Activated naive CD4-positive, alpha-beta T cell treated with anti-CD3 and anti-CD28 coated beads, Interleukin-2, amount 10 ng/mL, durations not matched to agents 7 days and 5 days (primary cell): ENCODE results near the gene PLEKHA7.
"Not testable (repeated sequence)": the region's sequence is repeated elsewhere in the genome, so short reads cannot be mapped to it uniquely, and the experiment has no call there.

Experiments used
- CTCF ChIA-PET: fragments of 350-600 bp; sonication (Branson Sonifier 250); formaldehyde crosslinking; loops from one replicate; lab custom pipeline; 2021; ENCODE audit warnings: antibody characterized with exemption; lab: Charles Lee
- DNase-seq: peaks from one replicate; pipeline ENCODE4 v3.0.0-alpha.2; 2020
- H3K27ac Mint-ChIP-seq: one replicate; pipeline ENCODE4 v1.8.0; 2021; ENCODE audit warnings: mild to moderate bottlenecking, moderate library complexity, mixed read lengths
- H3K27me3 Mint-ChIP-seq: one replicate; pipeline ENCODE4 v1.8.0; 2021; ENCODE audit warnings: mild to moderate bottlenecking, mixed read lengths
- H3K36me3 Mint-ChIP-seq: one replicate; pipeline ENCODE4 v1.8.0; 2021; ENCODE audit warnings: mixed read lengths
- H3K4me1 Mint-ChIP-seq: one replicate; pipeline ENCODE4 v1.8.0; 2021; ENCODE audit warnings: mixed read lengths
- H3K4me3 Mint-ChIP-seq: one replicate; pipeline ENCODE4 v1.8.0; 2021; ENCODE audit warnings: mild to moderate bottlenecking, moderate library complexity, mixed read lengths
- H3K9me3 Mint-ChIP-seq: one replicate; pipeline ENCODE4 v1.8.0; 2021; ENCODE audit warnings: mixed read lengths

PLEKHA7 gene

GRCh38 chr11:17014321-17014832 lies at the start of gene PLEKHA7:
Gene PLEKHA7, minus strand, starts transcription at chr11:17014414. Its CDS starts 13 bp downstream, at chr11:17014401.
- Mint-ChIP-seq H3K4me3 (peak within 1 kb of the TSS; percentile 88), H3K4me1 (peaks cover 6% of the 10 kb centered on the region), H3K9me3 (no peaks in the 10 kb centered on the region), H3K36me3 (peaks cover 3% of the 10 kb centered on the region), H3K27ac (no peak within 1 kb of the TSS), H3K27me3 (peaks cover 32% of the 10 kb centered on the region)
- CTCF ChIA-PET: interaction anchor here (0.8 to 1.0 kb wide), 2 partner anchors 49 to 240 kb away, joined by 3 to 5 read pairs; no protein-coding TSS in a partner anchor
- DNase-seq: peak; percentile 34

- CTCF ChIA-PET: interaction anchor here (0.6 to 2.9 kb wide), 14 partner anchors 12 to 278 kb away, joined by 3 to 31 read pairs (median 6); no protein-coding TSS in a partner anchor
- H3K9me3 Mint-ChIP-seq: no peaks in the 10 kb centered on the region
- no peak overlapping the region for H3K27ac Mint-ChIP-seq
- no peak overlapping the region for H3K4me3 Mint-ChIP-seq
- H3K4me1 Mint-ChIP-seq: no peaks in the 10 kb centered on the region
- peak; percentile 70 for DNase-seq
- H3K36me3 Mint-ChIP-seq: no peaks in the 10 kb centered on the region
- peaks cover 3% of the 10 kb centered on the region for H3K27me3 Mint-ChIP-seq
These were observed 49.2 kb upstream of the PLEKHA7 start for GRCh38 chr11:17063171-17064002.

DNA sequence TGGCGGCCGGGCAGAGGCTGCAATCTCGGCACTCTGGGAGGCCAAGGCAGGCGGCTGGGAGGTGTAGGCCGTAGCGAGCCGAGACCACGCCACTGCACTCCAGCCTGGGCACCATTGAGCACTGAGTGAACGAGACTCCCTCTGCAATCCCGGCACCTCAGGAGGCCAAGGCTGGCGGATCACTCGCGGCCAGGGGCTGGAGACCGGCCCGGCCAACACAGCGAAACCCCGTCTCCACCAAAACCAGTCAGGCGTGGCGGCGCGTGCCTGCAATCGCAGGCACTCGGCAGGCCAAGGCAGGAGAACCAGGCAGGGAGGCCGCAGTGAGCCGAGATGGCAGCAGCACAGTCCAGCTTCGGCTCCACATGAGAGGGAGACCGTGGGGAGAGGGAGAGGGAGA lies 36.9 kb upstream of the PLEKHA7 start:
- H3K4me3 Mint-ChIP-seq, H3K9me3 Mint-ChIP-seq, H3K36me3 Mint-ChIP-seq, H3K4me1 Mint-ChIP-seq, H3K27ac Mint-ChIP-seq, DNase-seq, CTCF ChIA-PET, H3K27me3 Mint-ChIP-seq: not testable (repeated sequence)

DNA sequence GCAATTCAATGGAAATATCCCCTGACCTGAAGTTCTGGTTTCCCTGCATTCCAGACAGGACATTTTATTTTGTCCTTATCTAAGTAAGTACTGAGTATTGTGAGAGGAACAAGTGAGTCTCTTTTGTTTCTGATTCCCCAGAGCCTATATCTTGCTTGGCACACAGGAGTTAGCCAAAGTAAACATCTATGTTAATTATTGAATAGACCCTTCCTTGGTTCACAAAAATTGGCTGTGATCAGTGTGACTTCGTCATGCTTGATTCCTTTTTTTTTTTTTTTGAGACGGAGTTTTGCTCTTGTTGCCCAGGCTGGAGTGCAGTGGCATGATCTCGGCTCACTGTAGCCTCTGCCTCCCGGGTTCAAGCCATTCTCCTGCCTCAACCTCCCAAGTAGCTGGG lies 34.3 kb upstream of the PLEKHA7 start:
- H3K4me3 Mint-ChIP-seq, H3K4me1 Mint-ChIP-seq, H3K9me3 Mint-ChIP-seq, H3K36me3 Mint-ChIP-seq, H3K27me3 Mint-ChIP-seq, DNase-seq, CTCF ChIA-PET, H3K27ac Mint-ChIP-seq: not testable (repeated sequence)

GRCh38 chr11:17046690-17047089 lies 32.5 kb upstream of the PLEKHA7 start:
- no peak for DNase-seq
- Mint-ChIP-seq H3K9me3 (no peaks in the 10 kb centered on the region), H3K27me3 (no peaks in the 10 kb centered on the region), H3K4me1 (no peaks in the 10 kb centered on the region), H3K36me3 (no peaks in the 10 kb centered on the region), H3K4me3 (no peak overlapping the region), H3K27ac (no peak overlapping the region)
- CTCF ChIA-PET: interaction anchor here (0.6 kb wide), 1 partner anchor 1799 kb away, joined by 3 read pairs; no protein-coding TSS in a partner anchor

GRCh38 chr11:17036666-17037658 lies 22.7 kb upstream of the PLEKHA7 start:
- CTCF ChIA-PET: interaction anchor here (1.3 kb wide), 1 partner anchor 251 kb away, joined by 4 read pairs; no protein-coding TSS in a partner anchor
- Mint-ChIP-seq H3K27ac (no peak overlapping the region), H3K36me3 (no peaks in the 10 kb centered on the region), H3K27me3 (no peaks in the 10 kb centered on the region), H3K4me1 (no peaks in the 10 kb centered on the region), H3K9me3 (peaks cover 6% of the 10 kb centered on the region), H3K4me3 (no peak overlapping the region)
- DNase-seq: no peak

GRCh38 chr11:17034027-17034426 lies 19.8 kb upstream of the PLEKHA7 start:
- H3K4me3 Mint-ChIP-seq, CTCF ChIA-PET, H3K27ac Mint-ChIP-seq, H3K9me3 Mint-ChIP-seq, H3K36me3 Mint-ChIP-seq, H3K4me1 Mint-ChIP-seq, DNase-seq, H3K27me3 Mint-ChIP-seq: not testable (repeated sequence)

- Mint-ChIP-seq H3K36me3 (no peaks in the 10 kb centered on the region), H3K4me1 (no peaks in the 10 kb centered on the region), H3K27ac (no peak overlapping the region), H3K4me3 (no peak overlapping the region), H3K27me3 (no peaks in the 10 kb centered on the region), H3K9me3 (no peaks in the 10 kb centered on the region)
- CTCF ChIA-PET: no interaction called here
- no peak for DNase-seq
These were observed 12.4 kb upstream of the PLEKHA7 start for GRCh38 chr11:17026487-17027082.

DNA sequence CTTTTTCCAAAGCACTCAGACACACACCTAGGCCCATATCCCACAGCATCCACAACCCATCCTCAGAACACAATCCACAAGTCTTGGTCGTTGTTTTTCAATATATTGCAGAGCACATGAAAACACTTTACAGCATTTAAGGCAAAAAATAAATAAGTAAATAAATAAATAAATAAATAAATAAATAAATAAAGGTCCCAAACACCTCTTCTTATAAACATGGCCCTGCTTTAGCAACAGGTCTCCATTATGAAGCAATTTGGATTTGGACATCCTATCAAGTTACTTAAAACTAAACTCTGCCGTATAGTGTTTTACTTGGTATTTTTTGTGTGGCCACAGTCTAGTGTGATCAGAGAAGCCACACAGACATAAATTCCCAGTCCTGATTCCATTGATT lies 10.7 kb upstream of the PLEKHA7 start:
- no peaks in the 10 kb centered on the region for H3K36me3 Mint-ChIP-seq
- no peak for DNase-seq
- H3K27me3 Mint-ChIP-seq: no peaks in the 10 kb centered on the region
- no peaks in the 10 kb centered on the region for H3K9me3 Mint-ChIP-seq
- H3K4me1 Mint-ChIP-seq: no peaks in the 10 kb centered on the region
- H3K27ac Mint-ChIP-seq: no peak overlapping the region
- CTCF ChIA-PET: no interaction called here
- no peak overlapping the region for H3K4me3 Mint-ChIP-seq

GRCh38 chr11:17021511-17021910 lies 7.3 kb upstream of the PLEKHA7 start:
- no peak for DNase-seq
- Mint-ChIP-seq H3K4me1 (no peaks in the 10 kb centered on the region), H3K27ac (no peak overlapping the region), H3K9me3 (no peaks in the 10 kb centered on the region), H3K27me3 (peaks cover 7% of the 10 kb centered on the region), H3K4me3 (no peak overlapping the region), H3K36me3 (no peaks in the 10 kb centered on the region)
- CTCF ChIA-PET: no interaction called here

GRCh38 chr11:17020831-17021230 lies 6.6 kb upstream of the PLEKHA7 start:
- DNase-seq: no peak
- Mint-ChIP-seq H3K27me3 (peaks cover 13% of the 10 kb centered on the region), H3K9me3 (no peaks in the 10 kb centered on the region), H3K4me3 (no peak overlapping the region), H3K4me1 (no peaks in the 10 kb centered on the region), H3K36me3 (no peaks in the 10 kb centered on the region), H3K27ac (no peak overlapping the region)
- CTCF ChIA-PET: no interaction called here

- H3K36me3 Mint-ChIP-seq: peaks cover 3% of the 10 kb centered on the region
- CTCF ChIA-PET: no interaction called here
- H3K9me3 Mint-ChIP-seq: no peaks in the 10 kb centered on the region
- H3K27me3 Mint-ChIP-seq: peaks cover 27% of the 10 kb centered on the region
- no peak for DNase-seq
- H3K27ac Mint-ChIP-seq: no peak overlapping the region
- H3K4me3 Mint-ChIP-seq: no peak overlapping the region
- peaks cover 6% of the 10 kb centered on the region for H3K4me1 Mint-ChIP-seq
These were observed 5.0 kb upstream of the PLEKHA7 start for GRCh38 chr11:17019232-17019631.

DNA sequence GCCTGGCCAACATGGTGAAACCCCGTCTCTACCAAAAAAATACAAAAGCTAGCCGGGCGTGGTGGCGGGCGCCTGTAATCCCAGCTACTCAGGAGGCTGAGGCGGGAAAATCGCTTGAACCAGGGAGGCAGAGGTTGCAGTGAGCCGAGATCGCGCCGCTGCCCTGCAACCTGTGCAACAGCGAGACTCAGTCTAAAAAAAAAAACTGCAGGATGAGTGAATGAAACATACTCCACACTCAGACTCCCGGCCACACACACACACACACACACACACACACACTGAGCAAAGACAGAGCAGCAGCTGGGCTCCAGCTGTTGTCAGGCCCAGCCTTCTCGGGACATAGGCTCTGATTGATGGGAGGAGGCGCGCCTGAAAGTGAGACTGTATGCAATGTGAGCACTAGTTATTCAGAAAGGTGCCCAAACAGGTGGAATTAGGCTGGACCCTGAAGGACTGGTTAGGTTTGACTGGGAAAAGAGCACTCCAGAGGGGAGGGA lies 1.5 kb upstream of the PLEKHA7 start:
- Mint-ChIP-seq H3K4me3 (no peak overlapping the region), H3K27me3 (peaks cover 27% of the 10 kb centered on the region), H3K36me3 (peaks cover 3% of the 10 kb centered on the region), H3K27ac (no peak overlapping the region), H3K4me1 (peaks cover 6% of the 10 kb centered on the region), H3K9me3 (no peaks in the 10 kb centered on the region)
- no peak for DNase-seq
- CTCF ChIA-PET: interaction anchor here (0.7 to 1.5 kb wide), 3 partner anchors 8 to 48 kb away, joined by 3 to 6 read pairs (median 5); no protein-coding TSS in a partner anchor
